Peyer's patch (tissue), 4 donors: ENCODE data around the gene SHC4.

Experiments used
- POLR2A ChIP-seq, 2 donors: fragments of 450-650 bp; IDR thresholded peaks; one replicate each; pipeline ENCODE4 v1.5.1; 2017; ENCODE audit warnings: antibody characterized with exemption in 2 of 2, mild to moderate bottlenecking in 2 of 2, moderate library complexity in 2 of 2
- TF ChIP-seq, protein P1 (sequence below), 6 experiments: fragments of 450-650 bp in 4 of 6; fragments of 200-600 bp in 2 of 6; sonication (generic) in 1 of 6; IDR thresholded peaks; one replicate each; pipeline ENCODE4 v1.5.1; 2017 to 2019; ENCODE audit warnings: antibody characterized with exemption in 6 of 6, mild to moderate bottlenecking in 3 of 6, moderate library complexity in 1 of 6

DNA sequence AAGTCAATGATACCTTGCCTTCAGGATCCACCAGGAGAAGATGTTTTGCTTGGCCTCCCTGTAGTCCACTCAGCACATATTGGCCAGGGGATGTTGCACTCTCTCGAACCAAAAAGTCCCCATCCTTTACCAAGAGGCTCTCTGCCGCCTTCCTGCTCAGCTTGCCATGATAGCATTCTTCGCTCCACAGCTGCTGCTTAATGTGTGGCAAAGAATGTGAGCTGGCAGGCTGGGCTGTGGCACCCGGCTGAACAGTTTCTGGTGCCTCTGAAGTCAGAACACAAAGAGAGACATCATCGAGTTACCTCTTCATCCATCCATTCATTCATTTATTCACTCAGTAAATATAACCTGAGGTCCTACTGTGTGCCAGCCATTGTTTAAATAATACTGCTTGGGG is 129.0 kb downstream of the SHC4 start:
- TF ChIP-seq, protein P1, sequence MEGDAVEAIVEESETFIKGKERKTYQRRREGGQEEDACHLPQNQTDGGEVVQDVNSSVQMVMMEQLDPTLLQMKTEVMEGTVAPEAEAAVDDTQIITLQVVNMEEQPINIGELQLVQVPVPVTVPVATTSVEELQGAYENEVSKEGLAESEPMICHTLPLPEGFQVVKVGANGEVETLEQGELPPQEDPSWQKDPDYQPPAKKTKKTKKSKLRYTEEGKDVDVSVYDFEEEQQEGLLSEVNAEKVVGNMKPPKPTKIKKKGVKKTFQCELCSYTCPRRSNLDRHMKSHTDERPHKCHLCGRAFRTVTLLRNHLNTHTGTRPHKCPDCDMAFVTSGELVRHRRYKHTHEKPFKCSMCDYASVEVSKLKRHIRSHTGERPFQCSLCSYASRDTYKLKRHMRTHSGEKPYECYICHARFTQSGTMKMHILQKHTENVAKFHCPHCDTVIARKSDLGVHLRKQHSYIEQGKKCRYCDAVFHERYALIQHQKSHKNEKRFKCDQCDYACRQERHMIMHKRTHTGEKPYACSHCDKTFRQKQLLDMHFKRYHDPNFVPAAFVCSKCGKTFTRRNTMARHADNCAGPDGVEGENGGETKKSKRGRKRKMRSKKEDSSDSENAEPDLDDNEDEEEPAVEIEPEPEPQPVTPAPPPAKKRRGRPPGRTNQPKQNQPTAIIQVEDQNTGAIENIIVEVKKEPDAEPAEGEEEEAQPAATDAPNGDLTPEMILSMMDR (IDR thresholded peaks at IDR 0.05) = no peak
- no peak for TF ChIP-seq POLR2A (IDR thresholded peaks at IDR 0.05)
